ENCODE data around the gene NUDT2. TPM values are rescaled to one million over a fixed set of nuclear protein-coding genes. Genes with fewer than 3 reads are reported as not detected.
"Not testable (repeated sequence)": the region's sequence is repeated elsewhere in the genome, so short reads cannot be mapped to it uniquely, and the experiment has no call there.

The NUDT2 gene
- total RNA-seq, 2 donors from 2014 or later, result 25.6 to 28.4 TPM

- intact Hi-C loops (cut with DNase I), result no loop called here
- no peaks in the 10 kb centered on the region for H3K27me3 ChIP-seq
- H3K9me3 ChIP-seq, result no peaks in the 10 kb centered on the region
- no peaks in the 10 kb centered on the region for H3K4me1 ChIP-seq
- no peak overlapping the region for H3K27ac ChIP-seq
- H3K9ac ChIP-seq (ENCODE audit: low read depth in 2 of 2, low read length in 2 of 2), result no peak overlapping the region
- H3K4me3 ChIP-seq, result no peak overlapping the region
- TF ChIP-seq CTCF (IDR thresholded peaks at IDR 0.05), result no peak
- DNase-seq, result no peak
- no peaks in the 10 kb centered on the region for H3K36me3 ChIP-seq
These were observed 33.3 kb downstream of the NUDT2 start for GRCh38 chr9:34362614-34363214.

- no peak for DNase-seq
- intact Hi-C loops (cut with DNase I), result no loop called here
These were observed 34.4 kb downstream of the NUDT2 start for GRCh38 chr9:34363619-34364351.

GRCh38 chr9:34365282-34365681 is 35.9 kb downstream of the NUDT2 start:
- no peak for TF ChIP-seq CTCF (IDR thresholded peaks at IDR 0.05)
- no peak overlapping the region for H3K9ac ChIP-seq (ENCODE audit: low read depth in 2 of 2, low read length in 2 of 2)
- H3K4me1 ChIP-seq, result no peaks in the 10 kb centered on the region
- intact Hi-C loops (cut with DNase I), result no loop called here
- H3K36me3 ChIP-seq, result no peaks in the 10 kb centered on the region
- no peak overlapping the region for H3K27ac ChIP-seq
- H3K4me3 ChIP-seq, result no peak overlapping the region
- no peaks in the 10 kb centered on the region for H3K9me3 ChIP-seq
- no peaks in the 10 kb centered on the region for H3K27me3 ChIP-seq
- DNase-seq, result no peak

More at GRCh38 chr9:34363619-34364351, 34.4 kb downstream of the NUDT2 start:
- Histone ChIP-seq H3K9ac (ENCODE audit: low read depth in 2 of 2, low read length in 2 of 2) (no peak overlapping the region), H3K4me3 (no peak overlapping the region), H3K36me3 (no peaks in the 10 kb centered on the region), H3K4me1 (no peaks in the 10 kb centered on the region), H3K27me3 (no peaks in the 10 kb centered on the region), H3K27ac (no peak overlapping the region), H3K9me3 (no peaks in the 10 kb centered on the region)
- no peak for TF ChIP-seq CTCF (IDR thresholded peaks at IDR 0.05)

GRCh38 chr9:34366365-34366764 is 37.0 kb downstream of the NUDT2 start:
- Histone ChIP-seq H3K36me3 (no peaks in the 10 kb centered on the region), H3K9me3 (no peaks in the 10 kb centered on the region), H3K27ac (no peak overlapping the region), H3K4me1 (no peaks in the 10 kb centered on the region), H3K4me3 (no peak overlapping the region), H3K9ac (ENCODE audit: low read depth in 2 of 2, low read length in 2 of 2) (no peak overlapping the region), H3K27me3 (no peaks in the 10 kb centered on the region)
- DNase-seq, result no peak
- no peak for TF ChIP-seq CTCF (IDR thresholded peaks at IDR 0.05)
- intact Hi-C loops (cut with DNase I), result no loop called here

- H3K9ac ChIP-seq (ENCODE audit: low read depth in 2 of 2, low read length in 2 of 2); H3K36me3 ChIP-seq; H3K27ac ChIP-seq; H3K4me1 ChIP-seq; H3K27me3 ChIP-seq; DNase-seq; H3K9me3 ChIP-seq; H3K4me3 ChIP-seq; intact Hi-C loops (cut with DNase I): not testable (repeated sequence)
These were observed 38.5 kb downstream of the NUDT2 start for GRCh38 chr9:34367751-34368410.

GRCh38 chr9:34368796-34369195 is 39.4 kb downstream of the NUDT2 start:
- H3K4me3 ChIP-seq; H3K9me3 ChIP-seq; H3K9ac ChIP-seq (ENCODE audit: low read depth in 2 of 2, low read length in 2 of 2); H3K27ac ChIP-seq; H3K4me1 ChIP-seq; H3K36me3 ChIP-seq; H3K27me3 ChIP-seq; DNase-seq; intact Hi-C loops (cut with DNase I): not testable (repeated sequence)
